HG02885 (cell line): ENCODE data around the gene FMNL1.

Experiments
- ATAC-seq: cut with Tn5 transposase; IDR thresholded peaks from one replicate; pipeline ENCODE4 v1.9.1; 2021; ENCODE audit warnings: mild to moderate bottlenecking; ENCODE audit not compliant: unreplicated experiment, poor library complexity

FMNL1 gene

GRCh38 chr17:45296003-45296832 is 74.5 kb downstream of the FMNL1 start:
- no peak for ATAC-seq

GRCh38 chr17:45296833-45297124 is 75.1 kb downstream of the FMNL1 start:
- ATAC-seq, result no peak
